Measurements from ENCODE around the gene TGM6. TPM values are rescaled to one million over a fixed set of nuclear protein-coding genes. Genes with fewer than 3 reads are reported as not detected.

Gene TGM6
- polyA plus RNA-seq, 3 donors, result not detected

DNA sequence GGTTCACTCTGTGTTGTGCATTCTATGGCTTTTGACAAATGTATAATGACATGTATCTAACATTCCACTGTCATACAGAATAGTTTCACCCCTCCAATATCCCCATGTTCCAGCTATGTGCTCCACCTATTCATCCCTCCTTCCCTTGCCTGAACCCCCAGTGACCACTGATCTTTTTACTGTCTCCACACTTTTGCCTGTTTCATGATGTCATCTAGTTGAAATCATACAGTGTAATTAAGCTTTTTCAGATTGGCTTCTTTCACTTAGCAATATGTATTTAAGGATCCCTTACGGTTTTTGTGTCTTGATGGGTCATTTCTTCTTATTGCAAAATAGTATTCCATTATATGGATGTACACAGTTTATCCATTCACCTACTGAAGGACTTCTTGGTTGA, 39.8 kb downstream of the TGM6 start:
- Histone ChIP-seq H3K9ac (ENCODE audit: insufficient read depth, low read length, poor library complexity, severe bottlenecking) (no peak overlapping the region), H4K20me1 (ENCODE audit: insufficient read depth, low read length) (no peaks in the 10 kb centered on the region), H3K4me3 (replicated peaks in 1 of 3; ENCODE audit: low read depth in 2 of 3, low read length in 3 of 3) (no peak overlapping the region), H3K4me2 (replicated peaks; ENCODE audit: extremely low read depth, low read length, poor library complexity, severe bottlenecking) (no peak overlapping the region), H3K27me3 (ENCODE audit: control insufficient read depth in 2 of 2, insufficient read depth in 2 of 2, low read length in 2 of 2) (peaks cover 5 to 9% of the 10 kb centered on the region in 2 donors), H2AFZ (ENCODE audit: insufficient read depth, low read depth, low read length, poor library complexity, severe bottlenecking) (no peak overlapping the region), H3K9me3 (replicated peaks in 1 of 2; ENCODE audit: control insufficient read depth in 1 of 2, insufficient read depth in 1 of 2, low read length in 2 of 2) (peaks cover 0 to 4% of the 10 kb centered on the region in 2 donors), H3K79me2 (ENCODE audit: insufficient read depth, low read length) (no peaks in the 10 kb centered on the region), H3K36me3 (replicated peaks in 1 of 2; ENCODE audit: control insufficient read depth in 1 of 2, insufficient read depth in 2 of 2, low read length in 2 of 2) (no peaks in the 10 kb centered on the region), H3K4me1 (ENCODE audit: control insufficient read depth in 1 of 2, insufficient read depth in 2 of 2, low read length in 2 of 2) (no peaks in the 10 kb centered on the region), H3K27ac (ENCODE audit: low read depth in 1 of 2, low read length in 2 of 2) (no peak overlapping the region)
- Mint-ChIP-seq H3K9me3 (peaks cover 0 to 6% (median 0%) of the 10 kb centered on the region in 7 donors), H3K4me1 (no peaks in the 10 kb centered on the region), H3K27me3 (ENCODE audit: low read depth in 3 of 3) (peaks cover 5 to 23% (median 14%) of the 10 kb centered on the region in 3 donors), H3K4me3 (no peak overlapping the region), H3K27ac (no peak overlapping the region), H3K36me3 (no peaks in the 10 kb centered on the region)
- no CpG with 5 or more reads among the region's 1 CpG for WGBS (ENCODE audit: insufficient coverage)
- DNase-seq, result no peak
- intact Hi-C loops (cut with micrococcal nuclease), result no loop called here
- TF ChIP-seq, protein P1, sequence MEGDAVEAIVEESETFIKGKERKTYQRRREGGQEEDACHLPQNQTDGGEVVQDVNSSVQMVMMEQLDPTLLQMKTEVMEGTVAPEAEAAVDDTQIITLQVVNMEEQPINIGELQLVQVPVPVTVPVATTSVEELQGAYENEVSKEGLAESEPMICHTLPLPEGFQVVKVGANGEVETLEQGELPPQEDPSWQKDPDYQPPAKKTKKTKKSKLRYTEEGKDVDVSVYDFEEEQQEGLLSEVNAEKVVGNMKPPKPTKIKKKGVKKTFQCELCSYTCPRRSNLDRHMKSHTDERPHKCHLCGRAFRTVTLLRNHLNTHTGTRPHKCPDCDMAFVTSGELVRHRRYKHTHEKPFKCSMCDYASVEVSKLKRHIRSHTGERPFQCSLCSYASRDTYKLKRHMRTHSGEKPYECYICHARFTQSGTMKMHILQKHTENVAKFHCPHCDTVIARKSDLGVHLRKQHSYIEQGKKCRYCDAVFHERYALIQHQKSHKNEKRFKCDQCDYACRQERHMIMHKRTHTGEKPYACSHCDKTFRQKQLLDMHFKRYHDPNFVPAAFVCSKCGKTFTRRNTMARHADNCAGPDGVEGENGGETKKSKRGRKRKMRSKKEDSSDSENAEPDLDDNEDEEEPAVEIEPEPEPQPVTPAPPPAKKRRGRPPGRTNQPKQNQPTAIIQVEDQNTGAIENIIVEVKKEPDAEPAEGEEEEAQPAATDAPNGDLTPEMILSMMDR (IDR thresholded peaks at IDR 0.05), result no peak

DNA sequence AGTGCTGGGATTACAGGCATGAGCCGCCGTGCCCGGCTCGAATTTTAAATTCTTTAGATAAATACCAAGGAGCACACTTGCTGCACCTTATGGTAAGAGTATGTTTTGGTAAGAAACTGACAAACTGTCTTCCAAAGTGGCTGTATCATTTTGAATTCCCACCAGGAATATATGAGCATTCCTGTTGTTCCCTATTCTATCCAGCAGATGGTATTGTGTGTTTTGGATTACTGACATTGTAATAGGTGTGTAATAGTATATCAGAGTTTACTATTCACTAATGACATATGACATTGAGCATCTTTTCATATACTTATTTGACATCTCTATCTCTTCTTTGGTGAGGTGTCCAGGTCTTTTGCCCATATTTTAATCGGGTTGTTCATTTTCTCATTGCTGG, 40.5 kb downstream of the TGM6 start:
- H3K9me3 ChIP-seq (replicated peaks in 1 of 2; ENCODE audit: control insufficient read depth in 1 of 2, insufficient read depth in 1 of 2, low read length in 2 of 2), result peaks cover 0 to 4% of the 10 kb centered on the region in 2 donors
- H3K4me1 Mint-ChIP-seq, result no peaks in the 10 kb centered on the region
- H3K79me2 ChIP-seq (ENCODE audit: insufficient read depth, low read length), result no peaks in the 10 kb centered on the region
- H3K36me3 Mint-ChIP-seq, result no peaks in the 10 kb centered on the region
- H3K4me3 ChIP-seq (replicated peaks in 1 of 3; ENCODE audit: low read depth in 2 of 3, low read length in 3 of 3), result no peak overlapping the region
- no peak overlapping the region for H3K27ac Mint-ChIP-seq
- no peak overlapping the region for H3K4me2 ChIP-seq (replicated peaks; ENCODE audit: extremely low read depth, low read length, poor library complexity, severe bottlenecking)
- H3K4me1 ChIP-seq (ENCODE audit: control insufficient read depth in 1 of 2, insufficient read depth in 2 of 2, low read length in 2 of 2), result no peaks in the 10 kb centered on the region
- H3K27me3 Mint-ChIP-seq (ENCODE audit: low read depth in 3 of 3), result peaks cover 5 to 18% (median 14%) of the 10 kb centered on the region in 3 donors
- H3K27ac ChIP-seq (ENCODE audit: low read depth in 1 of 2, low read length in 2 of 2), result no peak overlapping the region
- H4K20me1 ChIP-seq (ENCODE audit: insufficient read depth, low read length), result no peaks in the 10 kb centered on the region
- no peak overlapping the region for H3K9ac ChIP-seq (ENCODE audit: insufficient read depth, low read length, poor library complexity, severe bottlenecking)
- DNase-seq, result no peak
- no CpG with 5 or more reads among the region's 5 CpGs for WGBS (ENCODE audit: insufficient coverage)
- H3K4me3 Mint-ChIP-seq, result no peak overlapping the region
- peaks cover 0 to 9% of the 10 kb centered on the region in 2 donors for H3K27me3 ChIP-seq (ENCODE audit: control insufficient read depth in 2 of 2, insufficient read depth in 2 of 2, low read length in 2 of 2)
- H2AFZ ChIP-seq (ENCODE audit: insufficient read depth, low read depth, low read length, poor library complexity, severe bottlenecking), result no peak overlapping the region
- TF ChIP-seq, protein P1 (IDR thresholded peaks at IDR 0.05), result no peak
- H3K36me3 ChIP-seq (replicated peaks in 1 of 2; ENCODE audit: control insufficient read depth in 1 of 2, insufficient read depth in 2 of 2, low read length in 2 of 2), result no peaks in the 10 kb centered on the region
- H3K9me3 Mint-ChIP-seq, result peaks cover 0 to 6% (median under 1%) of the 10 kb centered on the region in 7 donors
- intact Hi-C loops (cut with micrococcal nuclease), result no loop called here
